ENCODE measurements around the gene TRPM5.

- TF ChIP-seq SP1 (IDR thresholded peaks at IDR 0.05), result no peak
- TF ChIP-seq CTCF (IDR thresholded peaks at IDR 0.05; ENCODE audit: low read depth, low read length, missing input control), result no peak
- TF ChIP-seq EGR1 (IDR thresholded peaks at IDR 0.05; ENCODE audit: low read depth in 2 of 2), result no peak
- TF ChIP-seq YY1 (IDR thresholded peaks at IDR 0.05), result no peak
- TF ChIP-seq RXRA (IDR thresholded peaks at IDR 0.05), result no peak
- TF ChIP-seq REST (IDR thresholded peaks at IDR 0.05), result no peak
- TF ChIP-seq MAX (IDR thresholded peaks at IDR 0.05), result no peak
- no peak for TF ChIP-seq ATF3 (IDR thresholded peaks at IDR 0.05)
- TF ChIP-seq TAF1 (conservative IDR thresholded peaks at IDR 0.05), result no peak
- no peak for TF ChIP-seq GABPA (IDR thresholded peaks at IDR 0.05 in 1 of 2, conservative IDR thresholded peaks at IDR 0.05 in 1 of 2)
- no peak for TF ChIP-seq HNF4A (conservative IDR thresholded peaks at IDR 0.05)
- TF ChIP-seq RAD21 (IDR thresholded peaks at IDR 0.05), result no peak
- TF ChIP-seq JUND (IDR thresholded peaks at IDR 0.05), result no peak
- TF ChIP-seq FOXA1 (IDR thresholded peaks at IDR 0.05), result no peak
These were observed 3.1 kb upstream of the TRPM5 start for GRCh38 chr11:2447253-2447950.

All from liver (tissue), 3 donors.